Fibroblast of pulmonary artery (primary cell): ENCODE data around the gene NFATC1.

Experiments
- DNase-seq: peaks from one replicate; pipeline ENCODE4 v3.0.0-alpha.2; 2010; ENCODE audit warnings: low read depth
- H3K4me3 ChIP-seq: replicated peaks from 2 replicates; pipeline ENCODE4 v1.5.1; 2011; ENCODE audit warnings: low read depth, mild to moderate bottlenecking, control low read depth, low read length, moderate library complexity
- CTCF ChIP-seq: IDR thresholded peaks from 2 replicates; pipeline ENCODE4 v1.5.1; 2011; ENCODE audit warnings: mild to moderate bottlenecking, control low read depth, low read length, inconsistent platforms; ENCODE audit errors: missing control alignments

The NFATC1 gene

GRCh38 chr18:79385326-79385707 is 10.4 kb upstream of the NFATC1 start:
- DNase-seq = no peak
- no peak overlapping the region for H3K4me3 ChIP-seq
- no peak for TF ChIP-seq CTCF

GRCh38 chr18:79385708-79386341 is 9.9 kb upstream of the NFATC1 start:
- no peak overlapping the region for H3K4me3 ChIP-seq
- DNase-seq = no peak
- TF ChIP-seq CTCF = no peak

GRCh38 chr18:79386547-79386946 is 9.2 kb upstream of the NFATC1 start:
- H3K4me3 ChIP-seq = no peak overlapping the region
- no peak for TF ChIP-seq CTCF
- no peak for DNase-seq

- H3K4me3 ChIP-seq = no peak overlapping the region
- no peak for DNase-seq
- no peak for TF ChIP-seq CTCF
Observed at GRCh38 chr18:79387214-79387613, 8.5 kb upstream of the NFATC1 start.

- no peak for TF ChIP-seq CTCF
- no peak for DNase-seq
- H3K4me3 ChIP-seq = no peak overlapping the region
Observed at GRCh38 chr18:79387615-79388014, 8.1 kb upstream of the NFATC1 start.

GRCh38 chr18:79388043-79388442 is 7.7 kb upstream of the NFATC1 start:
- no peak for TF ChIP-seq CTCF
- H3K4me3 ChIP-seq = no peak overlapping the region
- no peak for DNase-seq

- no peak overlapping the region for H3K4me3 ChIP-seq
- no peak for DNase-seq
- no peak for TF ChIP-seq CTCF
Observed at GRCh38 chr18:79389689-79390088, 6.0 kb upstream of the NFATC1 start.
